ENCODE data around the gene CBLN4.

CBLN4 gene

GRCh38 chr20:56005389-56005715, at the start of gene CBLN4:
TSS of gene CBLN4 (minus strand) at chr20:56005519. CDS start at chr20:56004171, 1,348 bp downstream.
- Histone ChIP-seq H3K9ac (ENCODE audit: low read length) (no peak within 1 kb of the TSS), H3K36me3 (ENCODE audit: control insufficient read depth, insufficient read depth, low read length) (no peaks in the 10 kb centered on the region), H3K27me3 (ENCODE audit: control insufficient read depth, insufficient read depth, low read length) (peaks cover 82% of the 10 kb centered on the region), H3K9me3 (ENCODE audit: control insufficient read depth, insufficient read depth, low read depth, low read length) (peaks cover 2% of the 10 kb centered on the region; the same call in 1 of the 2 replicates), H3K4me3 (ENCODE audit: low read depth, low read length) (peak within 1 kb of the TSS; percentile 60), H3K4me1 (ENCODE audit: control insufficient read depth, insufficient read depth, low read length) (peaks cover 3% of the 10 kb centered on the region; the same call in 1 of the 2 replicates), H3K27ac (ENCODE audit: low read depth, low read length) (no peak within 1 kb of the TSS)

- Histone ChIP-seq H3K4me1 (ENCODE audit: control insufficient read depth, insufficient read depth, low read length) (no peaks in the 10 kb centered on the region), H3K9me3 (ENCODE audit: control insufficient read depth, insufficient read depth, low read depth, low read length) (peaks cover 9% of the 10 kb centered on the region; the same call in 1 of the 2 replicates), H3K27me3 (ENCODE audit: control insufficient read depth, insufficient read depth, low read length) (peaks cover 5% of the 10 kb centered on the region; the same call in 1 of the 2 replicates), H3K36me3 (ENCODE audit: control insufficient read depth, insufficient read depth, low read length) (no peaks in the 10 kb centered on the region), H3K4me3 (ENCODE audit: low read depth, low read length) (no peak overlapping the region), H3K9ac (ENCODE audit: low read length) (no peak overlapping the region), H3K27ac (ENCODE audit: low read depth, low read length) (no peak overlapping the region)
These were observed 37.9 kb upstream of the CBLN4 start for GRCh38 chr20:56043227-56043626.

GRCh38 chr20:56032251-56032650, 26.9 kb upstream of the CBLN4 start:
- H3K36me3 ChIP-seq (ENCODE audit: control insufficient read depth, insufficient read depth, low read length) = no peaks in the 10 kb centered on the region
- no peaks in the 10 kb centered on the region for H3K4me1 ChIP-seq (ENCODE audit: control insufficient read depth, insufficient read depth, low read length)
- H3K27me3 ChIP-seq (ENCODE audit: control insufficient read depth, insufficient read depth, low read length) = no peaks in the 10 kb centered on the region
- H3K27ac ChIP-seq (ENCODE audit: low read depth, low read length) = no peak overlapping the region
- peaks cover 45% of the 10 kb centered on the region for H3K9me3 ChIP-seq (ENCODE audit: control insufficient read depth, insufficient read depth, low read depth, low read length)
- no peak overlapping the region for H3K4me3 ChIP-seq (ENCODE audit: low read depth, low read length)
- H3K9ac ChIP-seq (ENCODE audit: low read length) = no peak overlapping the region

- Histone ChIP-seq H3K27me3 (ENCODE audit: control insufficient read depth, insufficient read depth, low read length) (peaks cover 24% of the 10 kb centered on the region; the same call in 1 of the 2 replicates), H3K4me3 (ENCODE audit: low read depth, low read length) (no peak overlapping the region), H3K4me1 (ENCODE audit: control insufficient read depth, insufficient read depth, low read length) (no peaks in the 10 kb centered on the region), H3K36me3 (ENCODE audit: control insufficient read depth, insufficient read depth, low read length) (no peaks in the 10 kb centered on the region), H3K27ac (ENCODE audit: low read depth, low read length) (no peak overlapping the region), H3K9me3 (ENCODE audit: control insufficient read depth, insufficient read depth, low read depth, low read length) (peaks cover 17% of the 10 kb centered on the region; the same call in 1 of the 2 replicates), H3K9ac (ENCODE audit: low read length) (no peak overlapping the region)
These were observed 13.4 kb upstream of the CBLN4 start for GRCh38 chr20:56018716-56019115.

GRCh38 chr20:56018194-56018593, 12.9 kb upstream of the CBLN4 start:
- no peak overlapping the region for H3K27ac ChIP-seq (ENCODE audit: low read depth, low read length)
- no peak overlapping the region for H3K9ac ChIP-seq (ENCODE audit: low read length)
- peaks cover 24% of the 10 kb centered on the region; the same call in 1 of the 2 replicates for H3K27me3 ChIP-seq (ENCODE audit: control insufficient read depth, insufficient read depth, low read length)
- peaks cover 17% of the 10 kb centered on the region; the same call in 1 of the 2 replicates for H3K9me3 ChIP-seq (ENCODE audit: control insufficient read depth, insufficient read depth, low read depth, low read length)
- no peaks in the 10 kb centered on the region for H3K36me3 ChIP-seq (ENCODE audit: control insufficient read depth, insufficient read depth, low read length)
- H3K4me1 ChIP-seq (ENCODE audit: control insufficient read depth, insufficient read depth, low read length) = no peaks in the 10 kb centered on the region
- H3K4me3 ChIP-seq (ENCODE audit: low read depth, low read length) = no peak overlapping the region

- no peaks in the 10 kb centered on the region for H3K4me1 ChIP-seq (ENCODE audit: control insufficient read depth, insufficient read depth, low read length)
- peaks cover 17% of the 10 kb centered on the region; the same call in 1 of the 2 replicates for H3K9me3 ChIP-seq (ENCODE audit: control insufficient read depth, insufficient read depth, low read depth, low read length)
- H3K27me3 ChIP-seq (ENCODE audit: control insufficient read depth, insufficient read depth, low read length) = peaks cover 30% of the 10 kb centered on the region; the same call in 1 of the 2 replicates
- H3K9ac ChIP-seq (ENCODE audit: low read length) = no peak overlapping the region
- no peak overlapping the region for H3K27ac ChIP-seq (ENCODE audit: low read depth, low read length)
- no peak overlapping the region for H3K4me3 ChIP-seq (ENCODE audit: low read depth, low read length)
- no peaks in the 10 kb centered on the region for H3K36me3 ChIP-seq (ENCODE audit: control insufficient read depth, insufficient read depth, low read length)
These were observed 12.2 kb upstream of the CBLN4 start for GRCh38 chr20:56017560-56017959.

- Histone ChIP-seq H3K9me3 (ENCODE audit: control insufficient read depth, insufficient read depth, low read depth, low read length) (peaks cover 20% of the 10 kb centered on the region; the same call in 1 of the 2 replicates), H3K4me3 (ENCODE audit: low read depth, low read length) (no peak overlapping the region), H3K27ac (ENCODE audit: low read depth, low read length) (no peak overlapping the region), H3K36me3 (ENCODE audit: control insufficient read depth, insufficient read depth, low read length) (no peaks in the 10 kb centered on the region), H3K27me3 (ENCODE audit: control insufficient read depth, insufficient read depth, low read length) (peaks cover 37% of the 10 kb centered on the region; the same call in 1 of the 2 replicates), H3K4me1 (ENCODE audit: control insufficient read depth, insufficient read depth, low read length) (no peaks in the 10 kb centered on the region), H3K9ac (ENCODE audit: low read length) (no peak overlapping the region)
These were observed 9.7 kb upstream of the CBLN4 start for GRCh38 chr20:56014998-56015397.

GRCh38 chr20:56014151-56014550, 8.8 kb upstream of the CBLN4 start:
- Histone ChIP-seq H3K9me3 (ENCODE audit: control insufficient read depth, insufficient read depth, low read depth, low read length) (peaks cover 20% of the 10 kb centered on the region; the same call in 1 of the 2 replicates), H3K4me1 (ENCODE audit: control insufficient read depth, insufficient read depth, low read length) (no peaks in the 10 kb centered on the region), H3K4me3 (ENCODE audit: low read depth, low read length) (no peak overlapping the region), H3K9ac (ENCODE audit: low read length) (no peak overlapping the region), H3K27ac (ENCODE audit: low read depth, low read length) (no peak overlapping the region), H3K36me3 (ENCODE audit: control insufficient read depth, insufficient read depth, low read length) (no peaks in the 10 kb centered on the region), H3K27me3 (ENCODE audit: control insufficient read depth, insufficient read depth, low read length) (peaks cover 30% of the 10 kb centered on the region; the same call in 1 of the 2 replicates)

- Histone ChIP-seq H3K9ac (ENCODE audit: low read length) (no peak overlapping the region), H3K36me3 (ENCODE audit: control insufficient read depth, insufficient read depth, low read length) (no peaks in the 10 kb centered on the region), H3K9me3 (ENCODE audit: control insufficient read depth, insufficient read depth, low read depth, low read length) (peaks cover 2% of the 10 kb centered on the region; the same call in 1 of the 2 replicates), H3K4me1 (ENCODE audit: control insufficient read depth, insufficient read depth, low read length) (peaks cover 3% of the 10 kb centered on the region; the same call in 1 of the 2 replicates), H3K27ac (ENCODE audit: low read depth, low read length) (no peak overlapping the region), H3K27me3 (ENCODE audit: control insufficient read depth, insufficient read depth, low read length) (peaks cover 88% of the 10 kb centered on the region), H3K4me3 (ENCODE audit: low read depth, low read length) (peak overlapping the region; percentile 60)
These were observed 519 bp downstream of the CBLN4 start for GRCh38 chr20:56004611-56005388.

- Histone ChIP-seq H3K9ac (ENCODE audit: low read length) (no peak overlapping the region), H3K27ac (ENCODE audit: low read depth, low read length) (no peak overlapping the region), H3K27me3 (ENCODE audit: control insufficient read depth, insufficient read depth, low read length) (peaks cover 92% of the 10 kb centered on the region), H3K4me1 (ENCODE audit: control insufficient read depth, insufficient read depth, low read length) (peaks cover 3% of the 10 kb centered on the region; the same call in 1 of the 2 replicates), H3K9me3 (ENCODE audit: control insufficient read depth, insufficient read depth, low read depth, low read length) (peaks cover 2% of the 10 kb centered on the region; the same call in 1 of the 2 replicates), H3K36me3 (ENCODE audit: control insufficient read depth, insufficient read depth, low read length) (no peaks in the 10 kb centered on the region), H3K4me3 (ENCODE audit: low read depth, low read length) (peak overlapping the region; percentile 60)
These were observed 1.3 kb downstream of the CBLN4 start for GRCh38 chr20:56004007-56004406.

All from HUES6 (cell line).